Measurements from ENCODE around the gene TMSB15A.
"Not testable (repeated sequence)": the region's sequence is repeated elsewhere in the genome, so short reads cannot be mapped to it uniquely, and the experiment has no call there.

DNA sequence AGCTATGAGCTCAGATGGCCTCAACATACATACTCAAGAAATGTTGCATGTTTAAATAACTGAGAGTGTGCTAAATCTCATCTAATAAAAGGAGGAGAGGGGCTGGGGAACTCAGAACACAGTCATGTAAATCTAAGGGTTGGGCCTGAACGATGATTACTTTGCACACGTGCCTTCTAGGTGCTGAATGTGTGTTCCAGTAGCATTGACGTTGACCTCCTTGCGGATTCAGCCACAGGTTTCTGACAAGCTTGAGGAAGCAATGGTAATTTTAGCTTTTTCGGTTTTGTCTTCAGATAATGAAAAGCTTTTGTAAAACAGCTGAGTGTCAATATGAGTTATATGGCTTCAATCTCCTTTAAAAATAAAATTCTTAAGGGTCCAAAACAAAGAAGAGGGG lies 29.6 kb upstream of the TMSB15A start:
- TF ChIP-seq, protein P1, sequence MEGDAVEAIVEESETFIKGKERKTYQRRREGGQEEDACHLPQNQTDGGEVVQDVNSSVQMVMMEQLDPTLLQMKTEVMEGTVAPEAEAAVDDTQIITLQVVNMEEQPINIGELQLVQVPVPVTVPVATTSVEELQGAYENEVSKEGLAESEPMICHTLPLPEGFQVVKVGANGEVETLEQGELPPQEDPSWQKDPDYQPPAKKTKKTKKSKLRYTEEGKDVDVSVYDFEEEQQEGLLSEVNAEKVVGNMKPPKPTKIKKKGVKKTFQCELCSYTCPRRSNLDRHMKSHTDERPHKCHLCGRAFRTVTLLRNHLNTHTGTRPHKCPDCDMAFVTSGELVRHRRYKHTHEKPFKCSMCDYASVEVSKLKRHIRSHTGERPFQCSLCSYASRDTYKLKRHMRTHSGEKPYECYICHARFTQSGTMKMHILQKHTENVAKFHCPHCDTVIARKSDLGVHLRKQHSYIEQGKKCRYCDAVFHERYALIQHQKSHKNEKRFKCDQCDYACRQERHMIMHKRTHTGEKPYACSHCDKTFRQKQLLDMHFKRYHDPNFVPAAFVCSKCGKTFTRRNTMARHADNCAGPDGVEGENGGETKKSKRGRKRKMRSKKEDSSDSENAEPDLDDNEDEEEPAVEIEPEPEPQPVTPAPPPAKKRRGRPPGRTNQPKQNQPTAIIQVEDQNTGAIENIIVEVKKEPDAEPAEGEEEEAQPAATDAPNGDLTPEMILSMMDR (IDR thresholded peaks at IDR 0.05): not testable (repeated sequence)
- TF ChIP-seq EP300 (IDR thresholded peaks at IDR 0.05); POLR2A (IDR thresholded peaks at IDR 0.05; ENCODE audit: low read depth); POLR2AphosphoS5 (IDR thresholded peaks at IDR 0.05): not testable (repeated sequence)

All from esophagus muscularis mucosa (tissue), 4 donors.